H54 (cell line): ENCODE results near the gene PCSK6.

Experiments
- DNase-seq: peaks from one replicate; pipeline ENCODE4 v3.0.0; 2011; ENCODE audit warnings: low spot score, mixed read lengths; ENCODE audit not compliant: insufficient read length
- FAIRE-seq: peaks from 3 replicates; lab custom pipeline; 2011; peaks lifted over from hg19 to GRCh38; lab: Jason Lieb, UNC
- POLR2A ChIP-seq: IDR thresholded peaks from 2 replicates; pipeline ENCODE4 v1.6.1; 2011; ENCODE audit warnings: low read depth, mild to moderate bottlenecking, low read length

The PCSK6 gene

DNA sequence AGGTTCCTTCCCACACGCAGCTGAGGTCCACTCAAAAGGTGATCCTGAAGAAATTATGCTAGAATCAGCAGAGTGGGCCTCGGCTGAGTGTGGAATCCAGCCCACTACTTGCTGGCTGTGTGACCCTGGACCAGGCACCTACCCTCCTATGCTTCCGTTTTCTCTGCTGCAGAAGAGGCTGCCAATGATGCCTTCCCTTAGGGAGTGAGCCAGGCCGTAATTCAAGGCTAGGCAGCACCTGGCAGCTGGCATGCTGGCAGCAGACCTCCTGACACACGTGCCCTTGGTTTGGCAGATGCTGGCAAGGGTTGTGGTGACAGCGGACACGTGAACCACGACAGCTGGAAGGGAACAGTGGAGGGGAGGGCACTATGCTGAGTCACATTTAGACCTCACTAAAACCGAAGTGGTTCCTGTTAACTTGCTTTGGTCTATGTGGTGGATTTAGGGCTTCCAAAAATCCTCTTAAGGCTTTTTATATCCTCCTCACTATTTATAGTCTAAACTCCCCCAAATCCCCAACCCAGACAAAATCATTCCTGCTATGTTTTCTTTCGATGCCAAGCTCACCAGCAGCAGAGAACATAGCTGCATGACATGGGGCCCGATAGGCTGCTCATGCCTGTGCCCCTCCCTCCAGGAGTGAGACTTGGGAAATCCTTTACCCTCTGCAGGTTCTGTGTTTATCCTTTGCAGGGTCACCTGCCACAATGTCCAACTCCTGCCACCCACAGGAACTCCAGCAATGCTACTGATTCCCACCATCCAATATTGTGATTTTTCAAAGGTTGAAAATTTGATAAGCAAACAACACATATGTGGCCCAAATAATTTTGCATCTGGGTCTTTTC lies 10.6 kb upstream of the PCSK6 start:
- TF ChIP-seq POLR2A, result no peak
- no peak for DNase-seq
- no peak for FAIRE-seq

DNA sequence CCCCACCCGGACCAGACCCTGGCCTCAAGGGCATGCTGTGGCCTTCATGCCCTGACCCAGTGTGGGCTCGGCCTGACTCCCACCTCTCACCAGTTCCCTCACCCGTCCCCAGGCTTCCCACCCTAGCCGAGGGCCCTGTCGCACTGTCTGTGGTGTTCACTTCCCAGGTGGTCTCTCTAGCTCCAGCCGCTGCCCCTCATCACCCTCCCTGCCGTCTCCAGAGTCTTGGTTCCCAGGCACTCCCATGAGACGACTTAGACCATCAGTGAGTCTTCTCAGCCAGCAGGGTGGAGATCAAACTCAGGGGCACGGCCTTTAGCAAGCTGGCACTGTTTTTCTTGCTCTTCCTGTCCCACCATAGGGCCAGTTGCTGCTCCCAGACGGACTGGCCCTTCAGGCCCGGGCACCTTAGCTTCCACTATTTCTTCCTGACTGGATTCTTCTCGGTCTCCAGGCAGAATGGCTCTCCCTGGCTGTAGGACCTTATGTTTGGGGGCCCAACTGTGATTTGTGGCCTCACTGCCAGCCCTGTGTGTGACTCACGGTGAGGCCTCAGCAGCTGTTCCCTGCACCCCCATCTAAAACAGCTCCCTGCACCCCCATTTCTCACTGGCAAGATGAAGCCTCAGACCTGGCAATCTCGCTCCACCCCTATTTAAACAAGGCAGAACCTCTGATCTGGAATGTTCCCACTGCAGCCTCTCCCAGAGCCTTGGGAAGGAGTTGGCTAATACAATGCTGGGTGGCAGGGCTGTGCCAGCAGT lies 9.4 kb upstream of the PCSK6 start:
- FAIRE-seq (no peak), DNase-seq (no peak)
- no peak for TF ChIP-seq POLR2A

DNA sequence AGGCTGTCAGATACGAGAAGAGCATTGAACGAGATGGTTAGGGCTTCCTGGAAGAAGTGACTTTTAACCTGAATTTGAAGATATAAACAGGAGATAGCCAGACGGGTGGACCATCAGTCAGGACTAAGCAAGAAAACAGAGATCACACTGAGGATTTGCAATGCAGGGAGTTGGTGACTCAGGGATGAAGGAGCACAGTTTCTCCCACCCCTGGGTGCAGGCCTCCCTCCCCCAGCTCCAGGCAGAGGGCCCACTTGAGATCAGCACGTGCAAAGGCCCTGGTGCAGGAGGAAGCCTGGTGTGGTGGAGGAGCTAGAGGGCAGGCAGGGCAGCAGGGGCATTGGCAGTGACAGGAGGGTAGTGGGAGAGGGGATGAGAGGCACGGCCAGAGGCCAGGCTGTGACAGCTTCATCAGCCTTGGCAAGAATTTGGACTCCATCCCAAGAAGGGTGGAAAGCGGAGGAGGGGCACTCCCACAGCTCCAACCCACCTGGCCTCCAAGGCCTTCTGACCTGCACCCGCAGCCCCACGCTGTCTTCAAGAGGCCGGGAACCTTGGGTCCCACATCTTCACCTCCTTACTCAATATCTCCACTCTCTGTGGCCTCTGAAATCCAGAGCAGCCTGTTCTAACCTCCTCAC lies 8.7 kb upstream of the PCSK6 start:
- no peak for DNase-seq
- FAIRE-seq, result no peak
- no peak for TF ChIP-seq POLR2A

DNA sequence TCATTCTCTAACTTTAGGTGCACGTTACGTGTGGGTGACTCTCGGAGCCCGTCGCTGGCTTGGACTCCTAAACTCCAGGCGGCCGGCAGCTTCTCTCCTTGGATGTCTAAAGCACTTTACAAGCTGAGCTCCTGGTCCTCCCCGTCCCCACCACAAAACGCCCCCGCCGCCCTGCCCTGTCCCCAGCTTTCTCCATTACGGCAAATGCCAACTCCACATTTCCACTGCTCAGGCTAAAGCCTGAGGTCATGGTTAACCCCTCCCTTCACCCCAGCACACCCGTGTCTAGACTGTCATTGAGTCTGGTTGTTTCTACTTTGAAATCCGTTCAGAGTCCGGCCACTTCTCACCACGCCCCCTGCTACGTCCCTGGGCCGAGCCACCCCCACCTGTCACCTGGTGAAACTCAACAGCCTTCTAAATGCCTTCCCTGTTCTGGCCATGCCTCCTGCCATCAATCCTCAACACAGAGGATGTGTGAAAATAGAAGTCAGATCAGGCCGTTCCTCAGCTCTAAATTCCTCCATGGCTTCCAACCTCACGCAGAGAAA lies 8.1 kb upstream of the PCSK6 start:
- no peak for FAIRE-seq

DNA sequence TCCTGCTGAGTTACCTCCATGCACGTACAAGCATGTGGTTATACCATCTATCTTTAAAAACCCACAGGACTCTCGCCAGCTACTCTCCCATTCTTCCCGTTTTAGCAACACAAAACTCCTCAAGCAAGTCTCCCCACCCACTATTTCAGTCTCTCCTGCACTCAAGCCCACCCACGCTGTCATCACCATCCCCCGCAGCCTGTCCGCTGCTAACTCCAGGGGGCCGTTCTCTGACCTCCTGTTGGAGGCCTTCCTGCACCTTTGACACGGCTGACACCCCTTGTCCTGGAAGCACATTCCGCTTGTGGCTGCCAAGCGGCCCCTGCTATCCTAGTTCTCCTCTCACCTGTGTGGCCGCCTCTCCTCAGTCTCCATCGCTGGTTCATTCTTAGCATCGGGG lies 7.5 kb upstream of the PCSK6 start:
- DNase-seq, result no peak
- TF ChIP-seq POLR2A, result no peak
- FAIRE-seq, result no peak

More for the DNA sequence above, 8.1 kb upstream of the PCSK6 start:
- DNase-seq, result no peak
- no peak for TF ChIP-seq POLR2A

DNA sequence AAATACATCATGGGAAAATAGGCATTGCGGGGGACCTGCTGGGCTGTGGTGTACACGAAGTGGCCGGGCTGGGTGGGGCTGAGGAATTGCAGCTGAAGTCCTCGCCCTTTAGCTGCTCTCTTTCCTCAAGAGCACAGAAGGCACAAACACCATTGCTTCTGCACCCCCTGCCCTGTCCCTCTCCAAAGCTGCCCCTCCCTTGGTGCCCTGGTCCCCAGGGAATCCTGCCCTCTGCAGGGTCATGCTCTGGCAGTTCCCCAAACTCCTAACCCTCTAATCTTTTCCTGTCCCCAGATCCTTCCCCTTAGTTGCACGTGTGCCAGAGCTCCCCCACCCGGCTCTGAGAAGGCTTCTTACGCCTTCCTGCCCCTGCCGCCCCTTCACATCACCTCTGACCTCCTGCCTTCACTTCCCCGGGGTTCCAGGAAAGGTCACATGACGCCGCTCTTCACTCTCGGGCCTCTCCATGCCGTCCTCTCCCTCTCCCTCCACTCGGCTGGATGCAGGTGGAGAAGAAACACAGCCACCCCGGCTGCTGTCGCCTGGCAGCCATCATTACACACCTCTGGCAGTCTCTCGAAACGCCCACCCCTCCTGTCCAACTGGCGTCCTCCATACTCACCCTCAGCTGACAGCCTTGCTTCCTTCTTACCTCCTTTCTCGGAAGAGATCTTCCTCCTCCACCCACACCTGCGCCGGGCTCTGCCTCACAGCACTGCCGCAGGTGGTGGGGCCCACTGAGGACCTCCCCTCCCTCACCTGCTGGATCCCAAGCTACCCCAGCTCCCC lies 6.9 kb upstream of the PCSK6 start:
- DNase-seq (no peak), FAIRE-seq (no peak)
- no peak for TF ChIP-seq POLR2A

DNA sequence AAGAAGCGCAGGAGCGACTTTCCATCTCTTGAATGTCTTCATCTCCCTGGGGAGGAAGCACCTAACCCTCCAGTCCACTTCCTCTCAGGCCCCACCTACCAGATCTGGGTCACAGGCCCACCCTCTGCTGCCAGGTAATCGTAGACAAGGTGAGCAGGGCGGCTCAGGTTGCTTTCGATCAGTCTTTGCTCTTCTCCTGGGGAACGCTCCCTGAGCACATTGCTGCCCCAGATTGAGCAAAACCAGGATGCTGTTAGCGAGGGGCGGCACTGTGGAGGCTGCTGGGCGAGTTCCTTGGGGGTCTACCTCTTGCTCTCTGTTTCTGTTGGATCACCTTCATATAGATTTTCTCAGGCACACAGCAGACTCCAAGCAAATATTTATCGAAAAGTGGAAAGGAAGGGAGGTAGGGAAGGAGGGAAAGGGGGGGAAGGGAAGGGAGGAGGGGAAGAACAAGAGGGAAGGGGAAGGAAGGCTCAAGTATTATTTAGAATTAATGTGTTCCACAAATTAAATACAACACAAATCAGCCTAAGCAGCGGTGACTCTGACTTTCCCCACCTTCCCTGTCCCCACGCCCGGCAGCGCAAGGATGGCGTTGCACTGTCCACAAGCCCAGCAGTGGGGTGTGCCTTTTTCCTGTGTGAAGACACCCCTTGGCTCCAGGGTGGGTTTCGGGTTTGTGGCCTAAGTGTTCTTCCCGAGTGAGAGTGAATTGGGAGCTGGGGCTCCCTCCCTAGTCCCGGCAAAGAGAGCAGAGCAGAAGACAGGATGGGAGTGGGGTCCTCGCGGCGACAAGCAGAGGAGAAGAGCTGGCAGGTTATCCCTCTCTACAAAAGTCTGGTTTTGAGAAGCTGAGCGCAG lies 6.1 kb upstream of the PCSK6 start:
- no peak for TF ChIP-seq POLR2A
- FAIRE-seq, result no peak

DNA sequence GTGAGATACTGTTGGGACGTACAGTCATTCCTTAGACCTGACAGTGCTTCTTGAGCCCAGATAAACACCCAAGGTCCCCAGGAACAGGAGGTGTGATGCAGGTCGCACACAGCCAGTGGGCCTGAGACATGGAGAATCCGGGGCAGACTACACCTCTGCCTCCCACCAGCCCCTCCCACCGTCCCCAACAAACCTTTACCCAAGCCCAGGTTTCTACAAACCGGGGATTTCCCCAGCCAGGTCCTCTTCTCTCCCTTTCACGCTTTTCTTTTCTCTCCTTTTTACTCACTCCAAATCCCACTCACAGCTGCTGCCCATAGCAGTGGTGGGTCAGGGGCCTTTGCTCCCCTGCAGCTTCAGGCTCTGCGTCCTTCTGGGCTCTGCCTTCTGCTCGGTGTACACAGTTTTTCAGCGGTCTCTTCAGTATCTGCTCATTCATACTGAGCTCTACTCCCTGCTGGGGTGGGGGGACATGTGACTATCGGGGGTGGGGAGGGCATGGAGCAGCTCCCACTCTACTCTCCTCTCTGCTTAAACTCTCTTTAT lies 4.8 kb upstream of the PCSK6 start:
- TF ChIP-seq POLR2A, result no peak
- FAIRE-seq (no peak), DNase-seq (no peak)

More for the DNA sequence above, 6.1 kb upstream of the PCSK6 start:
- DNase-seq, result no peak

DNA sequence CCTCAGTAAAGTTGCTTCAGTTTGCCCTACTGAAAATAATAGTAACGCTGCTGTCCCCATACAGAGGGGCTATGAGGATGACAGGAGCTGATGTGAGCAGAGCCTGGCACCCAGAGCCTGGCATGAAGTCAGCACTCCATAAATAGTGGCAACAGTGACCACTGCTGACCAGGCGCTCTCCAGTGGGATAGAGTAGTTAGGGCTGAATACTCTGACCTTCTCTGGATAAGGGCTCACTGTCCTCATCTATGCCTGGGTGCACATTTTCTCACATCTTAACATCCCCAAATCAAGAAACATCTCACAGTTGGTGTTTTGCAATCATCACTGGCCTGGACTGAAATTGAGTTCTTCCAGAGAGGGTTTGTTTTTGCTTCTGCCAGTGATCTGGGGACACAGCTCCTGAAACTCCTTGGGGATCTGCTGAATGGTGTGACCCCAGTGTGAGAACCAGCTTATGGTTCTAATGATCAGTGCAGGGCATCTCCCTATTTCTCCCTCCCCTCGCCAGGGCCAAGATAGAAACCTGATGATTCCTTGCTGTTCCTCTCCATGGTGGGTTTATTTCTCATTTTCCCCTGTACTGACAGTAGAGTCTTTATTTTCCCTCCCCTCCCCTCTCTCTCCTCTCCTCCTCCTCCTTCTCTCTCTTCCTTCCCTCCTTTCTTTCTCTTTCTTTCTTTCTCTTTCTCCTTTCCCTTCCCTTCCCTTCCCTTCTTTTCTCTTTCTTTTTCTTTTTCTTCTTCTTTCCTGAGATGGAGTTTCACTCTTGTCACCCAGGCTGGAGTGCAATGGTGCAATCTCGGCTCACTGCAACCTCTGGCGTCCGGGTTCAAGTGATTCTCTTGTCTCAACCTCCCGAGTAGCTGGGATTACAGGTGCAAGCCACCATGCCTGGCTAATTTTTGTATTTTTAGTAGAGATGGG lies 3.5 kb upstream of the PCSK6 start:
- no peak for FAIRE-seq
- DNase-seq, result no peak
- TF ChIP-seq POLR2A, result no peak

DNA sequence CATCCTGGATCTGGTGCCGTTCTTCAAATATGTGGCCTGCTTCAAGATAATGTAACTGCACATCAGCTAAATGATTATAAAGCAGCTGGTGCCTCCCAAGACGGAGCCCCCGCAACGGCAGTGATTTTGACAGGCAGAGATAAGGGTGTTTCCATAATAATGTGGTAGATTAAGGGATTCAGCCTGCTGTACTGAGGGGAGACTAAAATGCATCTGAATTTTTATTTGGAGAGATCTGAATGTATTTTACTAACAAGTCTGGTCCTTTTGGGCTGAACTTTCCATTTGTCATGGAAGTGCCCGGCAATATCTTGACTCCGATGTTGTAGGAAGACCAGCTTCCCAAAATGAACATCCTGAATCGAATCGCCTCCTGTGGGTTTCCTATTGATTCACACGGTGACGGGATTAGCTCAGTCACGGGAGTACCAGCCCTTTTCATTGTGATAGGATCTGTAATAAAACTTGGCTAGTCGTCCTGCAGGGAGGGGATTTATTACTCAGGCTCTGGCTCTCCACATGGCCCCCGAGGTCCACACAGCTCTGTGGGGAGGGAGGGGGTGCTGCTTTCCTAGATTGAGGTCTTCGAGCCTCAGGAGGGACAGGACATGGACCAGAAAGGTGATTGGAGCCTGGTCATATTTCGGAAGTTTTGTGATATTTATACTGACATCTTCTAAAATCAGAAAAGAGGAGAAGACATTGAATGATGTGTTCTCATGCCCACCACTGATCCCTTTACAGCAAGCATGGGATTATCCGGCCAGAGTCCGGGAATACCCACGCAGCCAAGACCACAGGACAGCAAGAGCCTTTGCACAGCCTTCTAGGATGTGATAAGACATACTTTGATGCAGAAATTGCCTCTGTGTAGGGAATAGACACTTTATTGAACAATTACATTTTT lies 2.5 kb upstream of the PCSK6 start:
- no peak for FAIRE-seq
- DNase-seq, result no peak
- TF ChIP-seq POLR2A, result no peak
